ENCODE data around the gene DIP2C.
"Not testable (repeated sequence)": the region's sequence is repeated elsewhere in the genome, so short reads cannot be mapped to it uniquely, and the experiment has no call there.

The DIP2C gene

DNA sequence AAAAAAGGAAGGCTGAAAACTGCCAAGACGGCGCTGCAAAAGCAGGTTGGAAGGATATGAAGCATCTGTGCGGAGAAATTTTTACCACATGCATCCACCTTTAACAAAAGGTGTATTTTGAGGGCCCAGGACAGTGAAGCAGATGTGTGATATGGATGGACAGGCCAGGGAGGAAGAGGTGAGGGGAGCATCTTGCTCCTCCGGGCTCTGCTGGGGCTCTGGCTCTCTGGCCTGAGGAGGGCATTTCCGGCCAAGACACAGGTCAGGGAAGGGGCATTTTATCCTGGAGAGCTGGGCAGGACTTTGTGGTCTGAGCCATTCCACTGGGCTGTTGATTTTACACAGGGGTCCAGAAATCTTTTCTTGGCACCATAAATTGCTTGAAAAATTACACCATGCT, 379.1 kb downstream of the DIP2C start:
- no peak for DNase-seq

DNA sequence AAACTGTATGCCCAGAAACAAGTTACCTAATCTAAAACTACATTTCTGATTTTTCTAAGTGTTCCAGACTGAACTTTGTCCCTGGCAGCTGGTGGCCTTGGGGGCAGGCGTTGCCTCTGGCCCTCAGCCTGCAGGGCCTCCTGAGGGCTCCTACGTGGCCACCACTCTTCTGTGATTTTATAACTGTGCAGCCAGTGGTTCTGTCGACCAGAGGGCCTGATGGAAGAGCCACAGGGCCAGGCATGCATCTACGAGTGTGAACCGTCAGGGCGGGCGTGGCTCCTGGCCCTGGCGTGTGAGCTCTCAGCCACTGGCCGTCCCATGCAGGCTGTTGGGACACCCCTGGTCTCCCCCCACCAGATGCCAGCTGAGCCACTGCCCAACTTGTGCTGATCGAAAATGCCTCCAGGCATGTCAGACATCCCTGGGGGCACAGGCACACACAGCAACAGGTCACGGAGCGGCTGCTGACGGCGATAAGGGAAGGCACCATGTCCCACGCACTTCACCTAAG, 380.8 kb downstream of the DIP2C start:
- no peak for DNase-seq

DNA sequence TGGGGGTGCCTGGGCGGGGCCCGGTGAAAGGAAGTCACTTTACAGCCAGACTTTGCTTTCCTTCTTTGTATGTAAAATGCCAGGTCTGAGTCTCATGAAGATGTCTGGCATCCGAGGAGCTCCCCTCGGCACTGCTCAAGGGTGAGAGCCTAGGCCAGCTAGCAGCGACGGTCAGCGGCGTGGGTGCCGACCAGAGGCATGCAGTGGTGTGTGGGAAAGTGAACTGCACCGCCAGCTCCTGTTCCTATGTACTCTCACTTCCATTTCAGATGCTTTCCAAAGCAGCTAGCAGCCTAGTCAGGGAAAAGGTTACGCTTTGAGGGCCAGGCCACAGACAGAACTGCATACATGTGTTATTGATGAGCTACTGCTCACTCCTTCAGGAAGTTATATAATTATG, 381.4 kb downstream of the DIP2C start:
- DNase-seq, result no peak

DNA sequence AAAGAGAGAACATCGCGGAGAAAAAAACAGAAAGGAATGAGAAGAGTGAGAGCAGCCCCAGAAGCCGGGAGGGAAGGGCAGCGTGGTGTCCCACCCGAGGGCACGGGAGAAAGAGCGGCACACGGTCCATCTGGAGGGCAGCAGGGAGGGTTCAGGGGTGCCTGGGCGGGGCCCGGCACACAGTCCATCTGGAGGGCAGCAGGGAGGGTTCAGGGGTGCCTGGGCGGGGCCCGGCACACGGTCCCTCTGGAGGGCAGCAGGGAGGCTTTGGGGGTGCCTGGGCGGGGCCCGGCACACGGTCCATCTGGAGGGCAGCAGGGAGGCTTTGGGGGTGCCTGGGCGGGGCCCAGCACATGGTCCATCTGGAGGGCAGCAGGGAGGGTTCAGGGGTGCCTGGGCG, 381.8 kb downstream of the DIP2C start:
- no peak for DNase-seq

DNA sequence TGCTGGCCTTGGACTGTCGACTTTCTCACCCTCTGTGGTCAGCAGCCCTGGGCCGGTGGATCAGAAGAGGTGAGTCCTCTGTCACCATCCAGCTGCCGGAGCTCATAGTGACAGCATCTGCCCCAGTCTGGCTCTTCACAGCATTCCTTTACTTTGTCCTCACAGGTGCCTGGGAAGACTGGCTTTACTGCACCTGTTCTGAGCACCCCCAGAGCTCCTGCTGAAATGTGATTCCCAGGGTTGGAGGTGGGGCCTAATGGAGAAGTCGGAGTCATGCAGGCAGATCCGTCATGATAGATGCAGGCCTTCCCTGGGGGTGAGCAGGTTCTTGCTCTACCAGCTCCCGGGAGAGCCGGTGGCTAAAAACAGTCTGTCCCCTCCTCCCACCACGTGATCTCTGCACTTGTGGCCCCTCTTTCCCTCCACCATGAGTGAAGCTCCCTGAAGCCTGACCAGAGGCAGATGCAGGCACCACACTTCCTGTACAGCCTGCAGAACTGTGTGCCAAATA, 382.7 kb downstream of the DIP2C start:
- peak; percentile 10 for DNase-seq

DNA sequence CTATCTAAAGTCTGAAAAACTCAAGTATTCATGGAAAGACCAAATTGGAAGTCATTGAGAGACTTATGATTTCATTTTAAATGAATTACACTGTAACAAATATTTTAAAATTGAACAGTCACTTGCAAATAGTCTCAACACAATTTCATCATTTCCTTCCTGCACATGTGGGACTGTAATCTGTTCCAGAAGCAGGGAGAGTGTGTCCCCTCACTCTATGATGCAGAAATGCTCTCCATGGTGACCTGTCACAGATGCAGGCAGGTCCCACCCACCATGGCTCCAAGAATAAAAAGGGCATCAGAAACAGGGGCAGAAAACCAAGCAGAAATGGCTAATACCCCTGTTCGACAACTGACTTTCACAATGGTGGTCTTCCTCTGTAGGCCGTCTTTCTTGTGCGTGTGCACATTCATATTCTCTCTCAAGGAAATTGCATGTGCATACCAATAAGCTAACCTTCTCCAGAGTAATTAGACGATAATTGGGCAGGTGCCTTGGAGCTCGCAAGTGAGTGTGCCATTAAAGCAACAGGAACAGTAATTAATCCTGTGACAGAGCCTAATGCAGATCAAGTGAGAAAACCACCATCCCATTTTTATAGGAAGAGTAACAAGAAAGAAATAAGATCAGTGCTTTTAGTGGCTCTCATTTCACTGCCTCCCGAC, 383.3 kb downstream of the DIP2C start:
- DNase-seq, result no peak

DNA sequence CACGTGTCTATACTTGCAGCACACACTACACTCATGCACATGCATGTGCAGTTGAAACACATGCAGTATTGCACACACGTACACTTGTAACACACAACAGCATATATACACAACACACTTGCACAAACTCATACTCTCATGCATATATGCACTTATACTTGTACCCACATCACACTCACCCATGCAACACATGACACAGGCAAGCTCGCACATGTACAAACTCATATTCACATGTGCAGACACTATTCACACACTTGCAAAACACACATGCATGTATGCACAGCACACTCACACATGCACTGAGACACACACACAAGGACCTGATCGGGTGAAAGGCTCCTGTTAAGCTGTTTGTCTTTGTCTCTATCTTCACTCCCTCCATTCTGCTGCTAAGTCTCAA, 384.4 kb downstream of the DIP2C start:
- DNase-seq, result no peak

DNA sequence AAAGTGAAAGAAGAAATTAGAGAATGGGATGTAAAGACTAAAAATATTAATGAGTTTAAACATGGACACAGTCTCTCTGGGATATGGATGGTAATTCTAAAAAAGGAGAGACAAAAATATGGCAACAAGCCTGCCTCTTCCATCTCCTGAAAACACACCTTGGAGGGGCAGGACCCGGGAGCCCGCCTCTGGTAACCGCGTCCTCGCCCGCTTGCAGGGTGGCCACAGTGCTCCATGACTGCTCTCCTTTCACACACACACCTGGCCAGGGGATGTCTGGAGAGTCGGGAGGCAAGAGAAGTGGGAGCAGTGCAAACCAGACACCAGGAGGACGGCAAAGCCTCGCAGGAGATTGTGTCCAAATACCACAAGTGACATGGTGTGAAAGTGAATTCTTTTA, 387.9 kb downstream of the DIP2C start:
- no peak for DNase-seq

DNA sequence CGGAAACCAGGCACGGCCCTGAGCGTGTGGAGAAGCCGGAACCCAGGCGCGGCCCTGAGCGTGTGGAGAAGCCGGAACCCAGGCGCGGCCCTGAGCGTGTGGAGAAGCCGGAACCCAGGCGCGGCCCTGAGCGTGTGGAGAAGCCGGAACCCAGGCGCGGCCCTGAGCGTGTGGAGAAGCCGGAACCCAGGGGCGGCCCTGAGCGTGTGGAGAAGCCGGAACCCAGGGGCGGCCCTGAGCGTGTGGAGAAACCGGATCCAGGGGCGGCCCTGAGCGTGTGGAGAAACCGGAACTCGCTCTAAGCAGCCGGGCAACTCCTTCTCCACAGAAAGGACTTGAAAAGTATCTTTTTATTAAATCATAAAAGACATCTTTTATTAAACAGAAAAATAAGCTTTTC, 388.9 kb downstream of the DIP2C start:
- DNase-seq, result not testable (repeated sequence)

DNA sequence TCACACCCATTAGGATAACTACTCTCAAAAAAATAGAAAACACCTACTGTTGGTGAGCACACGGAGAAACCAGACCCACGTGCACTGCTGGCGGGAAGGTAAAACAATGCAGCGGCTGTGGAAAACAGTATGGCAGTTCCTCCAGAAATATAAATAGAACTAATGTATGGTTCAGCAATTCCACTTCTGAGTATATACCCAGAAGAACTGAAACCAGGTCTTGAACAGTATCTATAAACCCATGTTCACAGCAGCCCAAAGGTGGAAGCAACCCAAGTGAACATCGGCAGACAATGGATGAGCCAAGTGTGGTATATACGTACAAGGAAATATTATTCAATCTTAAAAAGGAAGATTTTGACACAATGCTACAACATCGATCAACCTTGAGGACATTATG, 389.5 kb downstream of the DIP2C start:
- no peak for DNase-seq

DNA sequence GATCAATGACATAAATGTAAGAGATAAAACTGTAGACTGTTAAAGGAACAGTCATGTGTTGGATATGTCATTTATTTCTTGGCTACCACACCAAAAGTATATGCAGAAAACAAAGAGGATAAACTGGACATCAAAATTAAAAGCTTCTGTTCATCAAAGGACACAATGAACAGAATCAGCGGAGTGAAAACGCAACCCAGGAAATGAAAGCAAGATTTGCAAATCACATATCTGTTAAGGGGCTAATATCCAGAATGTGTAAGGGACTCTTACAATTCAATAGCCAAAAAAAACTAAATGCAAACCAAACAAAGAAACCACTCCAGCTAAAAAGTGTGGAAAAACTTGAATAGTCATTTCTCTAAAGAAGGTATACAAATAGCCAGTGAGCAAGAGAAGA, 390.0 kb downstream of the DIP2C start:
- no peak for DNase-seq

DNA sequence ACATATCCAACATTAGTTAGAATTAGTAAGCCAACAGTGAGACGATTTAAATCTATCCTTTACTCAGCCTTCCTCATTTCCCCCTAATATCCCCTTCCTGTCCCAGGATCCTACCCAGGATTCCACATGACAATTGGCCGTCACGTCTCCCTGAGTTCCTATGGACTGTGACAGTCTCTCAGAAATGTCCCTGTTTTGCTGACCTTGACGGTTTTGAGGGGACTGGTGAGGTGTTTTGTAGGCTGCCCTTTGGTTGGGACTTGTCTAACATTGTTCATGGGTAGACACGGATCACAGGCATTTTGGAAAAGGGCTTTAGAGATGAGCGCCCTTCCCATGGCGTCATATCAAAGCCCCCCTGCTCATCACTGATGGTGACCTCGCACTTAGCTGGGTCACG, 391.4 kb downstream of the DIP2C start:
- no peak for DNase-seq

DNA sequence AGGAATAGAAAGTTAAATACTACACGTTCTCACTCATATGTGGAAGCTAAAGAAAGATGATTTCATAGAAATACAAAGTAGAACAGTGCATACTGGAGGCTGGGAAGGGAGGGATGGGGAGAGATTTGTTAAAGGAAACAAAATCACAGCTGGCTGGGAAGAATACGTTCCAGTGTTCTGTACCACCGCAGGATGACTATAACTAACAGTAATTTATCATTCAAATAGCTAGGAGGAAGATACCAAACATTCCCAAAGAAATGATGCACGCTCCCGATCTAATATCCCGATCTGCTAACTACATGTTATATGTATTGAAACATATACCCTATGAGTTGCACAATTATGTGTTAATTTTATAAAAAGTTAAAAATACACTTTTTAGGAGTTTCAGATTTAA, 391.9 kb downstream of the DIP2C start:
- DNase-seq, result no peak

DNA sequence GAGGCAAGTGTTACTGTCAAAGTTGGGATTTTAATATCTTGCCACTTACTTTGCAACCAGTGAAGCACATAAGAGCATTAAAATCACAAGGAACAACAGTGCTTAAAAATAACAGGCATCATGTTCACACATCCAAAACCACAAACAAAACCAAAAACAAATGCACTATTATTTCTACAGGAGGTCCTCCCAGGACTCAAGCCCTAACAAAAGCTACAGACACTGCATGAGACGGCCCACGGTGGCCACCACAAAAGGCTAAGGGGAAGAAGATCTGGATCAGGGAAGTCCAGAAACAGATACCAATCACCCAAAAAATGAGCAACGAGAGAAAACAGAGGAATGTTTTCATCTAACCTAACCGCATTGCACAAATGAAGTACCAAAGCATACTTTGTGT, 395.8 kb downstream of the DIP2C start:
- DNase-seq, result no peak

DNA sequence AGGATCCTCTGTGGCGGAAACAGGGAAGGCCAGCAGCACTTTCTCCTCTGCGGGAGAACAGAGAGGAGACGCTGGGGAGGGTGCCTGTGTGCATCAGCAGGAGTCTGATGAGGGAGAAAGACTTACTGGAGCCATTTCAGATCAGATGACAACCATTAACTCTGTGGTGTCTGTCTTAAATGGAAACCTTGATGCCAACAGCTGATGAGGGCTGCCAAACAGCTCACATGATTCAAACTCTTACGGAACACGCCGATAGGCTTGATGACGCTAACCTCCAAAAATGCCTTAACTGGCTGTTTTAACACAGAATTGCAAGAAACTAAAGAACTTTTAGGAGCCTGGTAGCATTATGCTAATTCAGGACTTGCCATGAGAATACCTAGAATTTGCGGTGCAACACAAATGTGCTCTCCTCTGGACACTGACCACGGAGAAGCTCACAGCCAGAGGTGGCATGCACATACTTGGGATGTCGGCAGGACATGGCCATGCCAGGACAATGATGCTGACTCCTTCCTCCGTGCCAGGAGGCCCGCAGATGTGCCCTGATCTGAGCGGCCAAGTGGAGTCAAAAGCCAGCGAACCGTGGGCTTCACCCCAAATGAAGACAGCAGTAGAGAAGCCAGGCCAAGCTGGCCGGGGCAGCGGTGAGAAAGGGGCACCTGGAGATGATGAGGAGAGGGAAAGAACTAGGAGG, 399.3 kb downstream of the DIP2C start:
- DNase-seq, result no peak

DNA sequence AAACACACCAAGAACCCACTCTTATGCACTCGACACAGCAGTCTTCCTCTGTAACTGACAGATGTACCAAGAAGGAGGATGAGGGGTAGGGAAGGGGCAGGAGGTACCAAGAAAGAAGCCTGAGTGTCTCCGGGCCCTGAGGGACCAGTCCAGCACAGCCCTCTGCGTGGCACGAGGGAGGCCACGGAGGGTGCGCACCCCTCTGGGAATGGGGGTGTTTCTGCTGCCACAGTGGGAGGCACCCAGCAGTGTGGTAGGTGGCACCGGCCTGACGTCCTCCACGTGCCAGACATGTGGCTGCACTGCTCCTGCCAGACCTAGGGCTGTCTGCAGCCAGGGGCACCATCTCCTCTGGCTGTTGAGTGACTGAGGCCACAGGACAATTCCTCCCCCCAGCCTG, 399.9 kb downstream of the DIP2C start:
- DNase-seq, result no peak

DNA sequence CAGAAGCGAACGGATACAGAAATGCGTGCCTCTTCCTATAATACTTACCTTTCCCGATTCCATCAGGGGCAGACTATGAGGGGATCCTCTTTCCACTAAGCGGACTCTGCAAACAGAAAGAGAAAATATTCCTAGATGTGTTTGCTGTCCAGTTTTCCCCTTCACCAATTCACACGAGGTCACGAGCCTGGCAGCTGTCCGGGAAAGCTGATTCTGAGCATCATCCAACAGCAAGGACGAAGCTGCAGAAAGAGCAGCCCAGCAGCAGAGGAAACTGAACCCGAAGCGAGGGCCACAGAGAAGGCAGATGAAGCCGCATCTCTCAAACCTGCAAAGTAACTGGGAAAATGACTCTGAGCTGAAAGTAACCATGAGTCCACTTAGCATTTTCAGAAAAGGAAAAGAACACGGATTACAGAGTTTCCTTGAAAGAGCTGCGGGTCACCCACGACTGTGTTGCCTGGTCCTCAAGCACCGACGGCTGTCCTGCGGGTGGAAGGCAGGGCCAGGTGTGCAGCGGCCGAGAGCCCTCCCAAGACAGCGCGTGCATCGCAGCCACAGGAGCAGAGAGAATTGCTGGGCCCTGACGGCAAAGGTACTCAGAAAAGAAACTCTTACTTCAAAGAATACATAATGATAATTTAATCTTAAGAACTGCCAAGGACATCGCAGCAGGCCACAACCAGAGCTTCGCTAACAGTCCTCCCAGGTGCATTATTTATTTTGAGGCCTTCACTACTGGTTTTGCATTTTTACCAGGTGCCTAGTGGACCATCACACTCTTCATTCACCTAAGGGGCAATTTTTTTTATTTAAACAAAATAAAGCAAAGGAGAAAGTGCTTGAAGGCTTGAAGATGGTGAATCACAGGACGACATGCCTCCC, 400.9 kb downstream of the DIP2C start:
- no peak for DNase-seq

DNA sequence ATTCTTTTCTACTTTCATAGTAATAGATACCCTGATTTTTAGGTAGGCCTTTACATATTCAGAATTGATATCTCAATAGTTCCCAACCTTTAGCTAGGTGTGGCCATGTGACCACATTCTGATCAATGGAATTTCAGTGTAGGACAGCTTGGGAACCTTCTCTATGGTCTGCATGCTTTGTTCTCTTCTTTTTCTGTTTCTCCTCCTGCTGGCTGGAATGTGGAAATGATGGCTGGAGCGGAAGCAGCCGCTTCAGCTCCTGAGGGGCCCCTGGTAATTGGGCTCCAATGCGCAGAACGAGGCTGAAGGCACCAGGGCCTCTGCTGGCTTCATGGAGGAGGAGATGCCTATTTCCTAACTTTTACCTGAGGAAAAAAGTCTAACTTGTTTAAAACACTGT, 401.7 kb downstream of the DIP2C start:
- DNase-seq, result no peak

DNA sequence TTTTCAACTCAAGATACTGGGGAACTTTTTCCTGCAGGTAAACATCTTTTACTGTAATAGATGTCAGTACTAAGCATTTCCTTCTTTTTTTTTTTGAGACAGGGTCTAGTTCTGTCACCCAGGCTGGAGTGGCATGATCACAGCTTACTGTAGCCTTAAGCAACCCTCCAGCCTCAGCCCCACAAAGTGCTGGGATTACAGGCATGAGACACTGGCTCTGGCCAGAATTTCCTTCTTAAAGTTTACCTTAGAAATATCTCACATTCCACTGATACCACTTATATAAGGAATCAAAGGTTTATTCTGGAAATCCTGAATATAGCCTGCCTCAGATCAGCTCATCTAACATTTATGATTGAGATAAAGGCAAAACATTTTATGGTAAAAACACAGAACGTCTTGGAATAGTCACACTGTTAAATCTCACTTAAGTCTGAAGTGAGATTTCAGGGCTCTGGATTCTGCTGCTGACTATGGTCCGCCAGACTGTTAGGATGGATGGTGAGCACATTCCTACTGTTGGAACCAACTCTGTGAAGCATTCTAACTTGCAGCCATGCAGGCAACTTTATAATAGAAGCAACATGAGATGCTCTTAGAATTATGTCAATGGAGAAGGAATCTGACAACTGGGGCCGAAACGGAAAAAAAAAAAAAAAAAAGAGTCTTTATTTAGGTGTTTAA, 402.3 kb downstream of the DIP2C start:
- no peak for DNase-seq

DNA sequence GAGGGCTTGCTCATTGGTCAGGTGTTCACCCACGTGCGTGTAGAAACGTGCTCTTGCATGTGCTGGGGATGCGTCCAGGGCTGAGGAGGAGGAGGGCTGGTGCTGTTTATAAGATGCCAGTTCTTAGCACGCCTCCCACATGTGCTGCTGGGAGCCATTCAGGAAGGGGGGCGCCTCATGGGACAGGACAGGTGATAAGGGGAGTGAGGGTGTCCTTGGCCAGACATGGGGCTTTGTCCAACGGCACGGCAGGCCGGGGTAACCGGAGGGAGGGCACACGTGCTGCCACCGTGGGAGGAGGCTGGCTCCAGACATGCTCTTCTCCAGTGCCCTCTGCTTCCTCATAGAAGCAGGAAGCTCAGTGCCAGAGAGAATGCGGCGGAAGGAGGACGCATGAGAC, 404.3 kb downstream of the DIP2C start:
- no peak for DNase-seq

DNA sequence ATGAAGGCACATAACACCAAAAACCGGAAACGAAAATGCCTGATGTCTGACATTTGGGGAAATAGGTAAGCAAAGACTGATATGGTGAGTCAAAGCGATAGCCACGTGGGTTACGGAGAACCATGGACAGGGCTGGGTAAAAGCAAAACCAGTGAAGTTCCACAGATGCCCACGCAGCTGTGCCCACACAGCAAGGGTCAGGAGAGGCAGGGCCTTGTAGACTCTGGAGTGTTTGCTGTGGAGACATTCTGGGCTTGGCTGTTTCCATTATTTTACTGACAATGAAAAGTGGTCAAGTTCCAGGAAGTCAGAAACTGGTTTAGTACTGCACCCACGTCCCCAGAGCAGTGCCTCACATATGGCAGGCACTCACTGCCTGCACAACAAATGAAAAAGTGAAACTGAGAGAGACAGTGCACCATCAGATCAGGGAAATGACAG, 405.5 kb downstream of the DIP2C start:
- DNase-seq, result no peak

DNA sequence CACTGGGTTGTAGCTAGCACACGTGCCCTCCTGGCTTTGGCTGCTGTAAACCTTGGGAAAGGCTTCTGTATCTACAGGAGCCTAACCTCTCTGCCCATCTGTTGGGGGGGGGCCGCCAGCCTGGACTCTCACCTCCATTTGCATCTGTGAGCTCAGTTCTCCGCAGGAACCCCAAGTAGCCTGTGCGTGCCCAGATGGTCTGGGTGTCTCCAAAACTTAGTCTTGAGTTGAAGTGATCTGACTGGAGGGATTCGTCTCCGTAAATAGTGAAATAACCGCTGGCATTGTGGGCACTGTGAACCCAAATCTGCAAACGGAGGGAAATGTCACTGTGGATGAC, 406.4 kb downstream of the DIP2C start:
- no peak for DNase-seq

Measured in NCI-H2107 (cell line).